Measurements from ENCODE around the gene RTN4R. TPM values are rescaled to one million over a fixed set of nuclear protein-coding genes. Genes with fewer than 3 reads are reported as not detected.

RTN4R gene
- total RNA-seq, 1 donor from 2014 or later, result 5.5 TPM

DNA sequence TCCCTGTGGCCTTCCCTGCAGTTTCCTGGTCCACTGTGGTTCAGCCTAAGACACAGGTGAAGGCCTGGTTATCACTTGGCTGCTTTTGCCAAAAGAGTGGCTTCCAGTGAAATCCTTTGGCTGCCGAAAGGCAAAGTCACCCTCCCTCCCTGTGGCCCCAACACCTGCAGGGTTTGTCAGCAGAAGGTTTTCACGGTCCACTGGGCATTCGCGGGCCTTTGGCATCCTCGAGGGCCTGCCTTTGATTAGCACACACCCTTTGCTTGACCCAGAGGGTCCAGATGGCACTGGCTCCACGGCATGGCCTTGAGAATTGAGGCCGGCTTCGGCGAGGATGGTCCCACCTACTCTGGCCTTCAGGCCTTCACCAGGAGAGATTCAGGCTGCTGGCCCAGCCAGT, 35.3 kb downstream of the RTN4R start:
- Mint-ChIP-seq H3K27ac (ENCODE audit: unreplicated experiment) (no peak overlapping the region), H3K27me3 (ENCODE audit: low read depth) (no peaks in the 10 kb centered on the region), H3K36me3 (ENCODE audit: low read depth) (no peaks in the 10 kb centered on the region), H3K9me3 (ENCODE audit: low read depth) (no peaks in the 10 kb centered on the region), H3K4me3 (ENCODE audit: unreplicated experiment) (no peak overlapping the region), H3K4me1 (ENCODE audit: low read depth) (peaks cover 10% of the 10 kb centered on the region)
- TF ChIP-seq, protein P1, sequence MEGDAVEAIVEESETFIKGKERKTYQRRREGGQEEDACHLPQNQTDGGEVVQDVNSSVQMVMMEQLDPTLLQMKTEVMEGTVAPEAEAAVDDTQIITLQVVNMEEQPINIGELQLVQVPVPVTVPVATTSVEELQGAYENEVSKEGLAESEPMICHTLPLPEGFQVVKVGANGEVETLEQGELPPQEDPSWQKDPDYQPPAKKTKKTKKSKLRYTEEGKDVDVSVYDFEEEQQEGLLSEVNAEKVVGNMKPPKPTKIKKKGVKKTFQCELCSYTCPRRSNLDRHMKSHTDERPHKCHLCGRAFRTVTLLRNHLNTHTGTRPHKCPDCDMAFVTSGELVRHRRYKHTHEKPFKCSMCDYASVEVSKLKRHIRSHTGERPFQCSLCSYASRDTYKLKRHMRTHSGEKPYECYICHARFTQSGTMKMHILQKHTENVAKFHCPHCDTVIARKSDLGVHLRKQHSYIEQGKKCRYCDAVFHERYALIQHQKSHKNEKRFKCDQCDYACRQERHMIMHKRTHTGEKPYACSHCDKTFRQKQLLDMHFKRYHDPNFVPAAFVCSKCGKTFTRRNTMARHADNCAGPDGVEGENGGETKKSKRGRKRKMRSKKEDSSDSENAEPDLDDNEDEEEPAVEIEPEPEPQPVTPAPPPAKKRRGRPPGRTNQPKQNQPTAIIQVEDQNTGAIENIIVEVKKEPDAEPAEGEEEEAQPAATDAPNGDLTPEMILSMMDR (IDR thresholded peaks at IDR 0.05), result no peak
- DNase-seq (ENCODE audit: low spot score), result no peak

DNA sequence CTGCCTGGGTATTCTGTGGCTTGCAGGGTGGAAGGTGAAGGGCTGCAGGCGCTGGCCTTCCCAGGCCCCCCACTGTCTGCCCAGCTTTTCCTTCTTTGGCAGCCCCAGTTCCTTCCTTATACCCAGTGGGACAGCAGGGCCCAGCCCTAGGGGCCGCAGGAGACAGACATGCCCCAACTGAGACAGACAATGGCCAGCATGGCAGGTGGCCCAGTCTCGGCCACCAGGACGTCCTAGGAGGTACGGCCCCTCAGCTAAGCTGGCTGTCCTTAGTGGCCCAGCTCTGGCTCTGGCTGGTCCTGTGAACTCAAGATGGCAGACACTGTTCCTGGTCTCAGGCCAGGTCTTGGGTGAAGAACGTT, 35.9 kb downstream of the RTN4R start:
- Mint-ChIP-seq H3K4me3 (ENCODE audit: unreplicated experiment) (no peak overlapping the region), H3K9me3 (ENCODE audit: low read depth) (no peaks in the 10 kb centered on the region), H3K27ac (ENCODE audit: unreplicated experiment) (no peak overlapping the region), H3K4me1 (ENCODE audit: low read depth) (peaks cover 10% of the 10 kb centered on the region), H3K36me3 (ENCODE audit: low read depth) (no peaks in the 10 kb centered on the region), H3K27me3 (ENCODE audit: low read depth) (no peaks in the 10 kb centered on the region)
- DNase-seq (ENCODE audit: low spot score), result no peak
- TF ChIP-seq, protein P1 (IDR thresholded peaks at IDR 0.05), result no peak

DNA sequence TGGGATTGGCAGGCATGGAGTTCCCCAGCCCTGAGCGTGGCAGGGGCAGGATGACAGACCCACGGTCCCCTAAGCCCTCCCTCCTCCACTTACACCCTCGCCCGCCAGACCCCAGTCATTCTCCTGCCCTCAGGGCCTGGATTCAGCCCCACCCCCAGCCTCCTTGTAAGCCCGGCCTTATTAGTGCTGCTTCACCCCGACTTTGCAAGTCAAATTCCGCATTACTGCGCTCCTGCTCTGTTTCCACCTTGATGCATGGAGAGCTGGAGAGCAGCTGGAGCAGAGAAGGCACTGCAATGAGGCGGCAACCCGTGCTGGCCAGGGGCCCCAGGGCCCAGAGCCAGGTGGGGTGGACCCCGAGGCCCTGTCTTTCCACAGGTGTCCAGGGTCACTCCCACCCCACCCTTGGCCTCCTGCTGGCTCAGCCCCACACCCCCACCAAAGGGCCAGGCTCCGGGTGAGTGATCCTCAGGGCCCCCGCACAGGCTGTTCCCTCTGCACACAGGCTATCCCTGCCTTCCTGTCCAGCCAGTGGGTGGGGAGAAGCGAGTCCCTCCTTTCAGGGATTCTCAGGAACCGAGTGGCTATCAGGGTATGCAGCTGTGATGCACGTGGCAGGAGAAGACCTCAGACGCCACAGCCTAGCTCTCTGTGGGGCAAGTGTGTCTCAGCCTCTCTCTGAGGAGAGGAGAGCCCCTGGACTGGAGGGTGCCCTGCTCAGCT, 36.4 kb downstream of the RTN4R start:
- Mint-ChIP-seq H3K4me1 (ENCODE audit: low read depth) (peaks cover 10% of the 10 kb centered on the region), H3K4me3 (ENCODE audit: unreplicated experiment) (no peak overlapping the region), H3K36me3 (ENCODE audit: low read depth) (no peaks in the 10 kb centered on the region), H3K9me3 (ENCODE audit: low read depth) (no peaks in the 10 kb centered on the region), H3K27ac (ENCODE audit: unreplicated experiment) (no peak overlapping the region), H3K27me3 (ENCODE audit: low read depth) (no peaks in the 10 kb centered on the region)
- TF ChIP-seq, protein P1 (IDR thresholded peaks at IDR 0.05), result no peak
- DNase-seq (ENCODE audit: low spot score), result no peak

DNA sequence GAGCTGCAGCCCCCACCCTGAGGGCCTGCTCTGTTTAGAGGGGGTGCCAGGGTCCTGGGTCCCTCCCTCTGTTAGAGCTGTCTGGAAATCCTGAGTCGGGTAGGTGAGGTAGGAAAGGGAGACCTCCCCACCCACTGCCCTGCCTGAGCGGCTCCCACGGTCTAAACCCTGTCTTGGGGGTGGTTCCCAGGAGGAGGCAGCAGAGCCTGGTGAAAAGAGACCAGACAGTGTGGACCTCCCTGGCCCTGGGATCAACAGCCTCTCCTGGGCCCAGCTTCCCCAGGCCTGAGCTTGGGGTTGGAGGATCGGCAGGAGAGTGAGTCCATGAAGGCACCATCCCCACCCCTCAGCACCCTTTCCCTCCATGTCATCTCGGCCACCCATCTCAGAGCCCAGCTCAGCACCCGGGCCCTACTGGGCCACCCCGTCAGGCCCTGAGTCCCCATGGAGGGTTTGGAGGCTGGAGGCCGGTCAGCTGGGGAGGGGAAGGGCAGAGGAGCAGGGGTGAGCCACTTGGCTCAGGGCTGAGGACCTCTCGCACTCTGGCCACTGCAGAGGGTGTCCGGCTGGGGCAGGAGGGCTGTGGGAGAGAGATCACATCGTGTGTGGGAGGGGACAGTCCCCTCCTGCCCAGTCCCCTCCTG, 37.2 kb downstream of the RTN4R start:
- Mint-ChIP-seq H3K27me3 (ENCODE audit: low read depth) (no peaks in the 10 kb centered on the region), H3K9me3 (ENCODE audit: low read depth) (no peaks in the 10 kb centered on the region), H3K27ac (ENCODE audit: unreplicated experiment) (no peak overlapping the region), H3K36me3 (ENCODE audit: low read depth) (no peaks in the 10 kb centered on the region), H3K4me1 (ENCODE audit: low read depth) (peaks cover 10% of the 10 kb centered on the region), H3K4me3 (ENCODE audit: unreplicated experiment) (no peak overlapping the region)
- no peak for DNase-seq (ENCODE audit: low spot score)
- TF ChIP-seq, protein P1 (IDR thresholded peaks at IDR 0.05), result no peak

DNA sequence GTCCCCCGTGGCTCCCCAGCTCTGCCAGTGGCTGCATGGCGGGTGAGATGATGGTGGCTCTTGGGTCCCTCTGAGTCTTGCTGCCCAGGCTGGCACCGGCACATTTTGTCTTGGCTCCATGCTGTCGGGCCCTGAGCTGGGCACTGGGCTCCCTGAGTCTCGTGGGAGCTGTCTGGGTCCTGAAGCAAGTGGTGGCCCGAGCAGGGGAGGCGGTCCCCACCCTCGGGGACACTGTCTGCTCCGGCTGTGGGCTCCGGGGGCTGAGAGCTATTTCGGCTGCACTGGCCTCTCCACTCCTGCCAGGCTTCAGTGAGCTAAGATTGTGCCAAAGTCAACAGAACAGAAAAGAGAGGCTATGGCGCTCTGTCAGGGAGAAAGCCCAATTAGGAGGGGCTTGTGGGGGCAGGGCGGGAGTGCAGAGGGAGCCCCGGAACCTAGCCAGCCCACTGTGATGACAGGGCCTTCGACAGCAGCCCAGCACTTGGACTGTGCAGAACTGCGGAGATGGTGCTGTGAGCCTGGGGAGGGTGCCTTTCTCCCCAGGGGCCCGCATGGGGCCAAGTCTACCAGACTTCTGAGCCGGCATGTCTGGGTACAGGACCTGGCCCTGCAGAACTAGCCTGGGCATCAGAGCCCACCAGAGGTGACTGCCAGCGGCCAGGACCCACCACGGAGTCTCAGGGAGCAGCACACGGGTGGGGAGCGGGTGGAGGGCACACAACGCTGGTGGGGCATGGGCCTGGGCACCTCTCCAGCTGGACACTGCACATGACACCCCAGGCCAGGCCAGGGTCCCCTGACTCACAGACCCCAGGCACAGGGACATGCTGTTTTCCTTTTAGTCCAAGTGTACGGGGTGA, 38.0 kb downstream of the RTN4R start:
- H3K27ac Mint-ChIP-seq (ENCODE audit: unreplicated experiment), result no peak overlapping the region
- no peak overlapping the region for H3K4me3 Mint-ChIP-seq (ENCODE audit: unreplicated experiment)
- no peaks in the 10 kb centered on the region for H3K27me3 Mint-ChIP-seq (ENCODE audit: low read depth)
- H3K36me3 Mint-ChIP-seq (ENCODE audit: low read depth), result no peaks in the 10 kb centered on the region
- DNase-seq (ENCODE audit: low spot score), result no peak
- H3K9me3 Mint-ChIP-seq (ENCODE audit: low read depth), result no peaks in the 10 kb centered on the region
- H3K4me1 Mint-ChIP-seq (ENCODE audit: low read depth), result peaks cover 10% of the 10 kb centered on the region
- TF ChIP-seq, protein P1 (IDR thresholded peaks at IDR 0.05), result no peak

Data from chondrocyte (in vitro differentiated cells).